Liver (tissue), 9 donors: ENCODE results near the gene CHCHD2. TPM values are rescaled to one million over a fixed set of nuclear protein-coding genes. Genes with fewer than 3 reads are reported as not detected.
A peak's percentile ranks its signal among the peaks of the same experiment; 100 is the strongest.

Experiments used
- DNase-seq: peaks from one replicate; pipeline ENCODE4 v3.0.0-alpha.2; 2017; ENCODE audit warnings: low spot score
- H3K27ac ChIP-seq, 2 donors: one replicate each; pipeline ENCODE4 v1.7.0; 2013; ENCODE audit warnings: inconsistent platforms in 2 of 2, low read length in 2 of 2, control low read depth in 1 of 2, low read depth in 1 of 2, mild to moderate bottlenecking in 1 of 2
- H3K27me3 ChIP-seq, 4 donors: one replicate each; pipeline versions ENCODE4 v1.6.1 to v1.7.0; 2013; ENCODE audit warnings: low read length in 3 of 4, inconsistent platforms in 1 of 4, mild to moderate bottlenecking in 1 of 4, moderate library complexity in 1 of 4; ENCODE audit not compliant: control insufficient read depth in 4 of 4, insufficient read depth in 4 of 4
- H3K36me3 ChIP-seq, 4 donors: one replicate each; pipeline versions ENCODE4 v1.6.1 to v1.7.0; 2013; ENCODE audit warnings: low read length in 3 of 4, mild to moderate bottlenecking in 3 of 4, low read depth in 1 of 4, moderate library complexity in 1 of 4; ENCODE audit not compliant: control insufficient read depth in 4 of 4, insufficient read depth in 3 of 4
- H3K4me1 ChIP-seq, 4 donors: one replicate each; pipeline versions ENCODE4 v1.6.1 to v1.7.0; 2013; ENCODE audit warnings: low read length in 3 of 4, mild to moderate bottlenecking in 3 of 4, moderate library complexity in 1 of 4; ENCODE audit not compliant: control insufficient read depth in 4 of 4, insufficient read depth in 4 of 4
- H3K4me3 ChIP-seq, 3 donors: one replicate each; pipeline versions ENCODE4 v1.6.1 to v1.7.0; 2013; ENCODE audit warnings: low read length in 3 of 3, control low read depth in 1 of 3, low read depth in 1 of 3, mild to moderate bottlenecking in 1 of 3
- H3K9ac ChIP-seq, 2 donors: one replicate each; pipeline ENCODE4 v1.7.0; 2013; ENCODE audit warnings: low read length in 2 of 2, mild to moderate bottlenecking in 2 of 2, moderate library complexity in 2 of 2, control low read depth in 1 of 2, low read depth in 1 of 2
- H3K9me3 ChIP-seq, 4 donors: one replicate each; pipeline versions ENCODE4 v1.6.1 to v1.7.0; 2013; ENCODE audit warnings: low read length in 3 of 4; ENCODE audit not compliant: control insufficient read depth in 4 of 4
- EGR1 ChIP-seq, 2 donors: IDR thresholded peaks; 2 replicates each; pipeline ENCODE4 v1.6.1; 2016 to 2018; ENCODE audit warnings: antibody characterized with exemption in 2 of 2, low read depth in 2 of 2
- FOXA1 ChIP-seq: IDR thresholded peaks from 2 replicates; pipeline ENCODE4 v1.6.1; 2016; ENCODE audit warnings: antibody characterized with exemption
- FOXA2 ChIP-seq: IDR thresholded peaks from 2 replicates; pipeline ENCODE4 v1.6.1; 2016; ENCODE audit warnings: antibody characterized with exemption
- GABPA ChIP-seq, 2 donors: IDR thresholded peaks in 1 of 2; conservative IDR thresholded peaks in 1 of 2; 2 replicates each; pipeline ENCODE4 v1.6.1; 2016; ENCODE audit warnings: antibody characterized with exemption in 2 of 2, mild to moderate bottlenecking in 1 of 2, moderate library complexity in 1 of 2
- HNF4A ChIP-seq, 2 donors: conservative IDR thresholded peaks; 2 replicates each; pipeline ENCODE4 v1.6.1; 2016; ENCODE audit warnings: antibody characterized with exemption in 2 of 2, mild to moderate bottlenecking in 2 of 2
- HNF4G ChIP-seq: IDR thresholded peaks from 2 replicates; pipeline ENCODE4 v1.6.1; 2016; ENCODE audit warnings: antibody characterized with exemption
- JUND ChIP-seq, 2 donors: IDR thresholded peaks; 2 replicates each; pipeline ENCODE4 v1.6.1; 2016; ENCODE audit warnings: antibody characterized with exemption in 2 of 2
- NR2F2 ChIP-seq: IDR thresholded peaks from 2 replicates; pipeline ENCODE4 v1.6.1; 2016; ENCODE audit warnings: antibody characterized with exemption
- RAD21 ChIP-seq, 2 donors: IDR thresholded peaks; 2 replicates each; pipeline ENCODE4 v1.6.1; 2016; ENCODE audit warnings: antibody characterized with exemption in 2 of 2, mild to moderate bottlenecking in 2 of 2
- RXRA ChIP-seq, 2 donors: IDR thresholded peaks; 2 replicates each; pipeline ENCODE4 v1.6.1; 2017 to 2018; ENCODE audit warnings: antibody characterized with exemption in 2 of 2, mild to moderate bottlenecking in 1 of 2
- SP1 ChIP-seq: IDR thresholded peaks from 2 replicates; pipeline ENCODE4 v1.6.1; 2018; ENCODE audit warnings: antibody characterized with exemption, mild to moderate bottlenecking
- TAF1 ChIP-seq: conservative IDR thresholded peaks from 2 replicates; pipeline ENCODE4 v1.6.1; 2016; ENCODE audit warnings: antibody characterized with exemption, mild to moderate bottlenecking
- YY1 ChIP-seq: IDR thresholded peaks from 2 replicates; pipeline ENCODE4 v1.6.1; 2016; ENCODE audit warnings: antibody characterized with exemption, mild to moderate bottlenecking
- WGBS: extraction: QIAGEN DNeasy Blood & Tissue Kit; methylation state at CpG from one replicate; pipeline ENCODE4 v1.1.7; 2013; 5-methylcytosine and 5-hydroxymethylcytosine counted together
- polyA plus RNA-seq, 2 donors: library from polyadenylated mRNA; stranded (reverse) in 1 of 2; unstranded in 1 of 2; fragments of 200-250 nt in 1 of 2; fragments of >200 nt in 1 of 2; fragmentation: Nextera tagmentation in 1 of 2; extraction: Ambion mirVana in 1 of 2; gene quantifications; one replicate each; pipeline versions ENCODE4 v1.2.1 to v1.2.3, GENCODE V29; 2013 to 2015
- total RNA-seq, 2 donors: library from RNA; depleted of rRNA; stranded (reverse); fragments of >200 nt; gene quantifications; one replicate each; pipeline ENCODE4 v1.2.3, GENCODE V29; 2014
- TF ChIP-seq, protein P1 (sequence below): IDR thresholded peaks from 2 replicates; pipeline ENCODE4 v1.6.1; 2016; ENCODE audit warnings: antibody characterized with exemption
- TF ChIP-seq, protein P2 (sequence below): IDR thresholded peaks from 2 replicates; pipeline ENCODE4 v1.6.1; 2016; ENCODE audit warnings: antibody characterized with exemption
- TF ChIP-seq, protein P3 (sequence below): fragments of 150-350 bp; IDR thresholded peaks from 2 replicates; pipeline ENCODE4 v1.5.1; 2017; ENCODE audit warnings: improper control_type of control experiment, low read depth, low read length; ENCODE audit not compliant: missing input control
- TF ChIP-seq, protein P4 (sequence below): IDR thresholded peaks from 2 replicates; pipeline ENCODE4 v1.6.1; 2016; ENCODE audit warnings: antibody characterized with exemption, mild to moderate bottlenecking
- TF ChIP-seq, protein P5 (sequence below): IDR thresholded peaks from 2 replicates; pipeline ENCODE4 v1.6.1; 2016; ENCODE audit warnings: antibody characterized with exemption
- donor health status: healthy.
- donor health status: healthy.
- donor health status: healthy.
- donor health status: healthy.
- donor health status: healthy.

The CHCHD2 gene
- total and polyA plus RNA-seq, 4 donors, result 169 to 356 (median 252) TPM

DNA sequence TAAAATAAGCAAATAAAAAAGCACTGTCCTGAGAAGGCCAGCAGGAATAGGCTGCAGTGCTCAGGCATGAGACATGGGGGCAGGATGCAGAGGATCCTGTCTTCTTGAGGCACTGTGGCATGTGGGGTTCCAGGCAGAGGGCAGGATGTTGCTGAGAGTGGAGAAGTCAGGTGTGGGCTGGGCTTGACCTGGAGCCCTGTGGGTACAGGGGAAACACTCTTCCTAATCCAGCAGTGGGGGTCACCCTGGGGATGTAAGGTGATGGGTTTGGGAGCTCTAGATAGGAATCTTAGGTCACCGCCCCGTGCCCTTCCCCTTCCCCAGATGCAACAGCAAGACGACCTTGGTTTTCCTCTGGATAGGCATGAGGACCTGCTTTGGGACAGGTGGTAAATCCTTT, 28.6 kb downstream of the CHCHD2 start:
- Histone ChIP-seq H3K36me3 (peaks cover 0 to 6% (median 2%) of the 10 kb centered on the region in 4 donors), H3K9ac (no peak overlapping the region), H3K9me3 (no peaks in the 10 kb centered on the region), H3K4me1 (peaks cover 2 to 24% (median 18%) of the 10 kb centered on the region in 4 donors), H3K4me3 (no peak overlapping the region), H3K27me3 (no peaks in the 10 kb centered on the region), H3K27ac (no peak overlapping the region)
- no peak for TF ChIP-seq HNF4A (conservative IDR thresholded peaks at IDR 0.05)
- TF ChIP-seq, protein P1, sequence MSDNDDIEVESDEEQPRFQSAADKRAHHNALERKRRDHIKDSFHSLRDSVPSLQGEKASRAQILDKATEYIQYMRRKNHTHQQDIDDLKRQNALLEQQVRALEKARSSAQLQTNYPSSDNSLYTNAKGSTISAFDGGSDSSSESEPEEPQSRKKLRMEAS, result no peak
- TF ChIP-seq GABPA (IDR thresholded peaks at IDR 0.05 in 1 of 2, conservative IDR thresholded peaks at IDR 0.05 in 1 of 2), result no peak
- TF ChIP-seq RXRA (IDR thresholded peaks at IDR 0.05), result no peak
- no peak for TF ChIP-seq RAD21 (IDR thresholded peaks at IDR 0.05)
- TF ChIP-seq, protein P2, sequence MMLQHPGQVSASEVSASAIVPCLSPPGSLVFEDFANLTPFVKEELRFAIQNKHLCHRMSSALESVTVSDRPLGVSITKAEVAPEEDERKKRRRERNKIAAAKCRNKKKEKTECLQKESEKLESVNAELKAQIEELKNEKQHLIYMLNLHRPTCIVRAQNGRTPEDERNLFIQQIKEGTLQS, result no peak
- TF ChIP-seq YY1, result no peak
- no peak for TF ChIP-seq FOXA2
- no peak for TF ChIP-seq HNF4G
- no peak for TF ChIP-seq FOXA1
- TF ChIP-seq, protein P3, sequence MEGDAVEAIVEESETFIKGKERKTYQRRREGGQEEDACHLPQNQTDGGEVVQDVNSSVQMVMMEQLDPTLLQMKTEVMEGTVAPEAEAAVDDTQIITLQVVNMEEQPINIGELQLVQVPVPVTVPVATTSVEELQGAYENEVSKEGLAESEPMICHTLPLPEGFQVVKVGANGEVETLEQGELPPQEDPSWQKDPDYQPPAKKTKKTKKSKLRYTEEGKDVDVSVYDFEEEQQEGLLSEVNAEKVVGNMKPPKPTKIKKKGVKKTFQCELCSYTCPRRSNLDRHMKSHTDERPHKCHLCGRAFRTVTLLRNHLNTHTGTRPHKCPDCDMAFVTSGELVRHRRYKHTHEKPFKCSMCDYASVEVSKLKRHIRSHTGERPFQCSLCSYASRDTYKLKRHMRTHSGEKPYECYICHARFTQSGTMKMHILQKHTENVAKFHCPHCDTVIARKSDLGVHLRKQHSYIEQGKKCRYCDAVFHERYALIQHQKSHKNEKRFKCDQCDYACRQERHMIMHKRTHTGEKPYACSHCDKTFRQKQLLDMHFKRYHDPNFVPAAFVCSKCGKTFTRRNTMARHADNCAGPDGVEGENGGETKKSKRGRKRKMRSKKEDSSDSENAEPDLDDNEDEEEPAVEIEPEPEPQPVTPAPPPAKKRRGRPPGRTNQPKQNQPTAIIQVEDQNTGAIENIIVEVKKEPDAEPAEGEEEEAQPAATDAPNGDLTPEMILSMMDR, result no peak
- no peak for TF ChIP-seq TAF1
- DNase-seq, result no peak
- WGBS, result 95% methylated on average over 3 of the region's 3 CpGs

DNA sequence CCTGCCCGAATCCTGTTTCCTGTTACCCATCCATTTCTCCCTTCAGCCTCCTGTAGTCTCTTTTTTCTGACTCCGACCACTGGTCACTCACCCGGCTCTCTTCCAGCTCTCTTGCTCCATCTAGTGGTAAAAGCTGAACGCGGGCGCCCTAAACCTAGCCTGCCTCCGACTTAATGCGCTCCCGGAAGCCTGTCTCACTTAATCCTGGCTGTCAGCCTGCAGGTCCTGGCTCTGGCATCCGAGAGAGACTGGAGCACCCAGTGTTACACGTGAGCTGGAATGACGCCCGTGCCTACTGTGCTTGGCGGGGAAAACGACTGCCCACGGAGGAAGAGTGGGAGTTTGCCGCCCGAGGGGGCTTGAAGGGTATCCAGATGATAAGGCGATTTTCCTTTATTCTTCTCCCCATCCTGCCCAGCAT, 31.9 kb downstream of the CHCHD2 start:
- H3K4me1 ChIP-seq, result peaks cover 2 to 17% (median 11%) of the 10 kb centered on the region in 4 donors
- H3K9ac ChIP-seq, result no peak overlapping the region
- H3K36me3 ChIP-seq, result peaks cover 5 to 20% (median 12%) of the 10 kb centered on the region in 4 donors
- H3K9me3 ChIP-seq, result no peaks in the 10 kb centered on the region
- H3K4me3 ChIP-seq, result no peak overlapping the region
- TF ChIP-seq EGR1 (IDR thresholded peaks at IDR 0.05; ENCODE audit: low read depth in 2 of 2) (no peak), NR2F2 (no peak), JUND (IDR thresholded peaks at IDR 0.05) (peak in 1 of 2 donors; percentile 15), RAD21 (IDR thresholded peaks at IDR 0.05) (peak; percentile 98 to 99), RXRA (IDR thresholded peaks at IDR 0.05) (peak; percentile 50 to 67), GABPA (IDR thresholded peaks at IDR 0.05 in 1 of 2, conservative IDR thresholded peaks at IDR 0.05 in 1 of 2) (peak in 1 of 2 donors; percentile 74), HNF4G (no peak), HNF4A (conservative IDR thresholded peaks at IDR 0.05) (peak; percentile 28 to 43), TAF1 (no peak), SP1 (peak; percentile 37), FOXA2 (no peak), FOXA1 (no peak), YY1 (peak; percentile 53)
- TF ChIP-seq, protein P4, sequence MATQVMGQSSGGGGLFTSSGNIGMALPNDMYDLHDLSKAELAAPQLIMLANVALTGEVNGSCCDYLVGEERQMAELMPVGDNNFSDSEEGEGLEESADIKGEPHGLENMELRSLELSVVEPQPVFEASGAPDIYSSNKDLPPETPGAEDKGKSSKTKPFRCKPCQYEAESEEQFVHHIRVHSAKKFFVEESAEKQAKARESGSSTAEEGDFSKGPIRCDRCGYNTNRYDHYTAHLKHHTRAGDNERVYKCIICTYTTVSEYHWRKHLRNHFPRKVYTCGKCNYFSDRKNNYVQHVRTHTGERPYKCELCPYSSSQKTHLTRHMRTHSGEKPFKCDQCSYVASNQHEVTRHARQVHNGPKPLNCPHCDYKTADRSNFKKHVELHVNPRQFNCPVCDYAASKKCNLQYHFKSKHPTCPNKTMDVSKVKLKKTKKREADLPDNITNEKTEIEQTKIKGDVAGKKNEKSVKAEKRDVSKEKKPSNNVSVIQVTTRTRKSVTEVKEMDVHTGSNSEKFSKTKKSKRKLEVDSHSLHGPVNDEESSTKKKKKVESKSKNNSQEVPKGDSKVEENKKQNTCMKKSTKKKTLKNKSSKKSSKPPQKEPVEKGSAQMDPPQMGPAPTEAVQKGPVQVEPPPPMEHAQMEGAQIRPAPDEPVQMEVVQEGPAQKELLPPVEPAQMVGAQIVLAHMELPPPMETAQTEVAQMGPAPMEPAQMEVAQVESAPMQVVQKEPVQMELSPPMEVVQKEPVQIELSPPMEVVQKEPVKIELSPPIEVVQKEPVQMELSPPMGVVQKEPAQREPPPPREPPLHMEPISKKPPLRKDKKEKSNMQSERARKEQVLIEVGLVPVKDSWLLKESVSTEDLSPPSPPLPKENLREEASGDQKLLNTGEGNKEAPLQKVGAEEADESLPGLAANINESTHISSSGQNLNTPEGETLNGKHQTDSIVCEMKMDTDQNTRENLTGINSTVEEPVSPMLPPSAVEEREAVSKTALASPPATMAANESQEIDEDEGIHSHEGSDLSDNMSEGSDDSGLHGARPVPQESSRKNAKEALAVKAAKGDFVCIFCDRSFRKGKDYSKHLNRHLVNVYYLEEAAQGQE, result no peak
- TF ChIP-seq, protein P3, result peak; percentile 98
- TF ChIP-seq, protein P5, sequence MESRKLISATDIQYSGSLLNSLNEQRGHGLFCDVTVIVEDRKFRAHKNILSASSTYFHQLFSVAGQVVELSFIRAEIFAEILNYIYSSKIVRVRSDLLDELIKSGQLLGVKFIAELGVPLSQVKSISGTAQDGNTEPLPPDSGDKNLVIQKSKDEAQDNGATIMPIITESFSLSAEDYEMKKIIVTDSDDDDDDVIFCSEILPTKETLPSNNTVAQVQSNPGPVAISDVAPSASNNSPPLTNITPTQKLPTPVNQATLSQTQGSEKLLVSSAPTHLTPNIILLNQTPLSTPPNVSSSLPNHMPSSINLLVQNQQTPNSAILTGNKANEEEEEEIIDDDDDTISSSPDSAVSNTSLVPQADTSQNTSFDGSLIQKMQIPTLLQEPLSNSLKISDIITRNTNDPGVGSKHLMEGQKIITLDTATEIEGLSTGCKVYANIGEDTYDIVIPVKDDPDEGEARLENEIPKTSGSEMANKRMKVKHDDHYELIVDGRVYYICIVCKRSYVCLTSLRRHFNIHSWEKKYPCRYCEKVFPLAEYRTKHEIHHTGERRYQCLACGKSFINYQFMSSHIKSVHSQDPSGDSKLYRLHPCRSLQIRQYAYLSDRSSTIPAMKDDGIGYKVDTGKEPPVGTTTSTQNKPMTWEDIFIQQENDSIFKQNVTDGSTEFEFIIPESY, result no peak
- TF ChIP-seq, protein P2, result peak; percentile 39
- TF ChIP-seq, protein P1, result peak; percentile 29
- peak; percentile 82 for DNase-seq
- WGBS, result 13% methylated on average over 19 of the region's 19 CpGs
- no peaks in the 10 kb centered on the region for H3K27me3 ChIP-seq
- H3K27ac ChIP-seq, result no peak overlapping the region
